ENCODE data around the gene NDUFA11.
"Not testable (repeated sequence)": the region's sequence is repeated elsewhere in the genome, so short reads cannot be mapped to it uniquely, and the experiment has no call there.

The NDUFA11 gene

DNA sequence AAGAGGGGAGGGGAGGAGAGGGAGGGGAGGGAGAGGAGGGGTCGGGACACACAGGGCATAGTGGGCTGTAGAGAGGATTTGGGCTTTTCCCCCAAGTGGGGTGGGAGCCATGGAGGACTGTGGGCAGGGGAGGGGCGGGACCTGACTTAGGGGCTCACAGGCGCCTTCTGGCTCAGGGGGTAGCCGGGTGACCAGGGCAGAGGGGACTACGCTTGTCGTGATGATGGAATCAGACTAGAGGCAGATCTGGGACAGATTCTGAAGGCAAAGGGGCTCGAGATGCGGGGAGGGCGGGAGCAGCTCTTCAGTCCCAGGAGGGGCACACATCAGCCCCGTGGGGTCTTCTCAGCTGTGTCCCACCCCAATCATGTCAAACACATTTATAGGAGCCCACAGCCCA lies 13.5 kb downstream of the NDUFA11 start:
- no peaks in the 10 kb centered on the region for H3K9me3 Mint-ChIP-seq
- no peak overlapping the region for H3K4me3 Mint-ChIP-seq
- H3K27ac Mint-ChIP-seq: no peak overlapping the region
- peaks cover 5% of the 10 kb centered on the region for H3K27me3 Mint-ChIP-seq
- no peaks in the 10 kb centered on the region for H3K36me3 Mint-ChIP-seq
- H3K4me1 Mint-ChIP-seq: no peaks in the 10 kb centered on the region

DNA sequence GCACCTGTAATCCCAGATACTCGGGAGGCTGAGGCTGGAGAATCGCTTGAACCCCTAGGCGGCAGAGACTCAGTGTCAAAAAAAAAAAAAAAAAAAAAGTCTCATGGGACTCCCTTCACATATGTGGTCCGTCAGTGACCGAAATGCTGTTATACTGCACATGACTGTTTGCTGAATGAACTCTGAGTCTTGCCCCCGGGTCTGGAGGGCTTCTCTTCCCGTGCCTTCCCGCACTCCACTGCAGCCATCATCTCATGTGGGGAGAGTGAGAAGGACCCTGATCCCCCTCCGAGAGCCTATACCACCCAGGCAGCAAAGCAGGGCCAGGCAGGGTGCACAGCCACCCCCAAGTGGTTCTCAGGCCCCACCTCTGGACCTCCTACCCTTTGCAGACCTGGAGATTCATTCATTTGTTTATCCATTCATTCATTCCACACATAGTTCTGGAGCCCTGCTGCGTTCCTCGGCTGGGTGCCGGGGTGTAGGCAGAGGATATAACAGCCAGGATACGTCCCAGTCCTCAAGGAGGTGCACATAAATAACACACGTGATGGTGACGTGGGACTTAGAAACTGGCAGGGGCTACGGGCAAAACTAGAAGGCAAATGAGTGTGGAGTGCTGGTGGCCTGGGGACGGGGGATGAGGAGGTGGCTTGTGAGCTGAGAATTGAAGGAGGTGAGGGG lies 14.2 kb downstream of the NDUFA11 start:
- Mint-ChIP-seq H3K4me1 (no peaks in the 10 kb centered on the region), H3K36me3 (no peaks in the 10 kb centered on the region), H3K9me3 (no peaks in the 10 kb centered on the region), H3K4me3 (no peak overlapping the region), H3K27me3 (peaks cover 5% of the 10 kb centered on the region), H3K27ac (no peak overlapping the region)

DNA sequence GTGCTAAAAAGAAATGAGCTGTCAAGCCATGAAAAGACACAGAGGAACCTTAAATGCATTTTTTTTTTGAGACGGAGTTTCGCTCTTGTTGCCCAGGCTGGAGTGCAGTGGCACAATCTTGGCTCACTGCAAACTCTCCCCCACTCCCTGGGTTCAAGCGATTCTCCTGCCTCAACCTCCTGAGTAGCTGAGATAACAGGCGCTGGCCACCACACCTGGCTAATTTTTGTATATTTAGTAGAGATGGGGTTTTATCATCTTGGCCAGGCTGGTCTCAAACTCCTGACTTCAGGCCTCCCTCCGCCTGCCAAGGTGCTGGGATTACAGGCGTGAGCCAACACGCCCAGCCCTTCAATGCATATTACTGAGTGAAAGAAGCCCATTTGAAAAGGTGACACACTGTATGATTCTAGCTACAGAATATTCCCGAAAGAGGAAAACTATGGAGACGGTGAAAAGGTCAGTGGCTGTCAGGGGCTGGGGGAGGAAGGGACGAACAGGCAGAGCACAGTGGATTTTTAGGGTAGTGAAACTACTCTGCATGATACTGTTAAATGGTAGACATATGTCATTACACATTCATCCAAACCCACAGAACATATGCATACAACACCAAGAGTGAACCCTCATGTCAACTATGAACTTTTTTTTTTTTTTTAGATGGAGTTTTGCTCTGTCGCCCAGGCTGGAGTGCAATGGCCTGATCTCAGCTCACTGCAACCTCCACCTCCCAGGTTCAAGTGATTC lies 19.4 kb downstream of the NDUFA11 start:
- not testable (repeated sequence) for H3K4me1 Mint-ChIP-seq, H3K36me3 Mint-ChIP-seq, H3K27ac Mint-ChIP-seq, H3K9me3 Mint-ChIP-seq, H3K4me3 Mint-ChIP-seq
- H3K27me3 Mint-ChIP-seq: peaks cover 12% of the 10 kb centered on the region

DNA sequence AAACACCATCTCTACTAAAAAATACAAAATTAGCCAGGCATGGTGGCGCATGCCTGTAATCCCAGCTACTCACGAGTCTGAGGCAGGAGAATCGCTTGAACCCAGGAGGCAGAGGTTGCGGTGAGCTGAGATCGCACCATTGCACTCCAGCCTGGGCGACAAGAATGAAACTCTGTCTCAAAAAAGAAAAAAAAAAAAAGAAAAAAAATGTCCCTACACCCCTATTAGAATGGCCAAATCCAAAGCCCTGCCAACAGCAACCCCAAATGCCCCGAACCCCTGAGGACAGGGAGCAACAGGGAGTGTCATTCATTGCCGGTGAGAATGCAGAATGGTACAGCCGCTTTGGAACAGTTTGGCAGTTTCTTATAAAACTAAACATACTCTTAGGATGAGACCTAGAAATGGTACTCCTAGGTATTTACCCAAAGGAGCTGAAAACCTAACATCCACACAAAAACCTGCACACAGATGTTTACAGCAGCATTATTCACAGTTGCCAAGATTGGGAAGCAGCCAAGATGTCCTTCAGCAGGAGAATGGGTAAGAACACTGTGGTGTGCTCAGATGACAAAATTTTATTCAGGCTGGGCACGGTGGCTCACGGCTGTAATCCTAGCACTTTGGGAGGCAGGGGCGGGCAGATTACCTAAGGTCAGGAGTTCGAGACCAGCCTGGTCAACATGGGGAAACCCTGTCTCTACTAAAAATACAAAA lies 20.3 kb downstream of the NDUFA11 start:
- not testable (repeated sequence) for H3K27me3 Mint-ChIP-seq, H3K9me3 Mint-ChIP-seq

DNA sequence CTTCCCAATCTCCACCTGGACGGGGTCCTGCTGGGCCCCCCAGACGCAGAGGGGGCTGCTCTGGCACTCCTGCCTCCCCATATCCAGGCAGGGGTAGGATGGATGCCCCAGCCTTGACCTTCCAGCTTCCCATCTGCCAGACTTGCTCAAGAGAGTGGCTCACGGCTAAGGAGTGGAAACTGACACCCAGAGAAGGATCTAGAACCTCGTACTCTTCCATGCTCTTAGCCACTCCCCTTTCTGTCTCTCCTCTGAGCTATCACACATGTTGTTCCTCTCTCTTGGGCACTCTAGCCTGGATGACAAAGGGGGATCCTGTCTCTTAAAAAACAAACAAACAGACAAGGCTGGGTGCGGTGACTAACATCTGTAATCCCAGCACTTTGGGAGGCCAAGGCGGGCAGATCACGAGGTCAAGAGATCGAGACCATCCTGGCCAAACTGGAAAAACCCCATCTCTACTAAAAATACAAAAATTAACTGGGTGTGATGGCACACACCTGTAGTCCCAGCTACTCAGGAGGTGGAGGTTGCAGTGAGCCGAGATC lies 21.1 kb downstream of the NDUFA11 start:
- no peak overlapping the region for H3K27ac Mint-ChIP-seq
- H3K36me3 Mint-ChIP-seq: no peaks in the 10 kb centered on the region
- H3K9me3 Mint-ChIP-seq: no peaks in the 10 kb centered on the region
- peaks cover 8% of the 10 kb centered on the region for H3K27me3 Mint-ChIP-seq
- H3K4me3 Mint-ChIP-seq: no peak overlapping the region
- H3K4me1 Mint-ChIP-seq: no peaks in the 10 kb centered on the region

More for the DNA sequence above, 20.3 kb downstream of the NDUFA11 start:
- not testable (repeated sequence) for H3K36me3 Mint-ChIP-seq, H3K4me1 Mint-ChIP-seq, H3K27ac Mint-ChIP-seq, H3K4me3 Mint-ChIP-seq

DNA sequence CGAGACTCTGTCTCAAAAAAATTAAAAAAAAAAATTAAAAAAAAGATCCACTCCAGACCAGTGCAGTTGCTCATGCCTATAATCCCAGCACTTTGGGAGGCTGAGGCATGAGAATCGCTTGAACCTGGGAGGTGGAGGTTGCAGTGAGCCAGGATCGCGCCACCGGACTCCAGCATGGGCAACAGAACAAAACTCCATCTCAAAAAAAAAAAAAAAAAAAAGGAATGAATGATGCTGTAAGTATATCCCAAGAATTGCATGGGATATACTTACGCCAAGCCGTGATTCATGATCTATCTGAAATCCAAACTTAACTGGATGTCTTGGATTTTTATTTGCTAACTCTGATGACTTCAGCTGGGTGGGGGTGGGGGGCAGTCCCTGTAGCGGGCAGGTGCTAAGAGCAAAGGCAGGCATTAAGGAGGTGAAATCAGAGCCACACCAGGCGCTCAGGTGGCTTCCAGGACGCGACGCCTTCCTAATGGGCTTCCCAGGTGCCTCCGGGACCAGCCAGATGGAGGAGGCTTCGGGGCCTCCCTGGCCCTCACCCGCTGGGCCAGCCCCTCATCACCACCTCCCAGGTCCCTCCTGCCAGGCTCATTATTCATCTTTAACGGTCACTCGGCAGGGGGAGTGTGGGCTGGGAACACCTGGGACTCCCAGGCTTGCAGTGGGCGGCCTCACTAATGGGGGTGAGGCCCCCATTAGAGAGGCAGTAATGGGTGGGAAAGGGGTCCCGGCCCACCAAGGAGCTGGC lies 21.9 kb downstream of the NDUFA11 start:
- no peaks in the 10 kb centered on the region for H3K9me3 Mint-ChIP-seq
- no peaks in the 10 kb centered on the region for H3K4me1 Mint-ChIP-seq
- H3K27ac Mint-ChIP-seq: no peak overlapping the region
- H3K4me3 Mint-ChIP-seq: no peak overlapping the region
- H3K27me3 Mint-ChIP-seq: peaks cover 9% of the 10 kb centered on the region
- H3K36me3 Mint-ChIP-seq: no peaks in the 10 kb centered on the region

DNA sequence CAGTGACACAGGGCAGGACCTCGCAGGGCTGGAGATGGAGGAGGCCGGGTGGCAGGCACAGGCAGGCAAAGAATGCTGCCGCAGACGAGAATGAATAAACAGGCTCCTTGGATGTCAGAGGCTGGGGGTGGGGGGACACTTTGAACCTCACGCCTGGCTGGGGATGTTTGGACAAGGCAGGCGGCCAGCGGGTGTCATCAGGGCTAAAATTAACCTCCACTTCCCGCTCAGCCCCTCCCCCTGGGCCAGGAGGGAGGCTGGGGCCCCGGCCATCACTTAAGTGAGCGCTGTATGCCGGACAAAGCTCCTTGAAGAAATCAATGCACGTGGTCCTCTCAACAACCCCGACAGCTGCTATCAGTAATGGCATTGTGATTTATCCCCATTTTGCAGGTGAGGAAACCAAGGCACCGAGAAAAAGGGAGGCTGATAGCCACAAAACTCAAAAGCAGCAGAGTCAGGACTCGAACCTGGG lies 22.9 kb downstream of the NDUFA11 start:
- Mint-ChIP-seq H3K27me3 (peaks cover 10% of the 10 kb centered on the region), H3K36me3 (no peaks in the 10 kb centered on the region), H3K4me1 (no peaks in the 10 kb centered on the region), H3K4me3 (no peak overlapping the region), H3K9me3 (no peaks in the 10 kb centered on the region), H3K27ac (no peak overlapping the region)

DNA sequence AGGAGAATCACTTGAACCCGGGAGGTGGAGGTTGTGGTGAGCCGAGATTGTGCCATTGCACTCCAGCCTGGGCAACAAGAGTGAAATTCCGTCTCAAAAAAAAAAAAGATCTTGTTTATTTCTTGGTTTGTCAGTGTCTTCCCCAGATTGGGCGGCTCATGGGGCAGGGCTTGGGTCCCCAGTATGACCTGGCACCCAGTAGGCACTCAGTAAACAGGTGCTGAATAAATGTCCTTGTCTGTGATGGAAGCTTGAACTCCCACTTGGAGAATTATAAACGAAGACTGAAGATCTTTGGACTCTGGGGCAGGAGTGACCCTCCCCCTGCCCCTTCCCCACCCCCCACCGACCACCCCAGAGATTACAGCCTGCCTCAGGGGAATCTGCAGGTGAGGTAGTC lies 23.4 kb downstream of the NDUFA11 start:
- Mint-ChIP-seq H3K4me3 (no peak overlapping the region), H3K36me3 (no peaks in the 10 kb centered on the region), H3K27ac (no peak overlapping the region), H3K9me3 (no peaks in the 10 kb centered on the region), H3K4me1 (no peaks in the 10 kb centered on the region), H3K27me3 (peaks cover 10% of the 10 kb centered on the region)

DNA sequence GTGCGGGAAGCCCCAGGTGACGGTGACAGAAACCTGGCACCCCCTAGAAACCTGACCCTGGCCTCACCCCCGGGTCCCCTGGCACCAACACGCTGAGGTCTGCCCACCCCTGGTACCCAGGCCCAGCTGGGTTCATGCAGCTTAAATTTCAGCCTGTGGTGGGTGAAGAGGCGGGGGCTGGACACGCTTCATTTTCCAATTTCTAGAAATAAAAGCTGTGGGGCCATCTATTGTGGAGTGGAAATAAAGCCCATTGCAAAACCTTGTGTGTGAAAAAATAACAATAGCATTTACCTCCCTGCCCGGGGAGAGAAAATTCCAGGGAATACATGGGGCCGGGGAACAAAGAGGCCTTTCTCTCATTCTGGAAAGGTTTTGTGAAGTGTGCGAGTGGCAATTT lies 25.7 kb downstream of the NDUFA11 start:
- Mint-ChIP-seq H3K4me3 (no peak overlapping the region), H3K36me3 (no peaks in the 10 kb centered on the region), H3K27me3 (peaks cover 7% of the 10 kb centered on the region), H3K9me3 (no peaks in the 10 kb centered on the region), H3K27ac (no peak overlapping the region), H3K4me1 (no peaks in the 10 kb centered on the region)

DNA sequence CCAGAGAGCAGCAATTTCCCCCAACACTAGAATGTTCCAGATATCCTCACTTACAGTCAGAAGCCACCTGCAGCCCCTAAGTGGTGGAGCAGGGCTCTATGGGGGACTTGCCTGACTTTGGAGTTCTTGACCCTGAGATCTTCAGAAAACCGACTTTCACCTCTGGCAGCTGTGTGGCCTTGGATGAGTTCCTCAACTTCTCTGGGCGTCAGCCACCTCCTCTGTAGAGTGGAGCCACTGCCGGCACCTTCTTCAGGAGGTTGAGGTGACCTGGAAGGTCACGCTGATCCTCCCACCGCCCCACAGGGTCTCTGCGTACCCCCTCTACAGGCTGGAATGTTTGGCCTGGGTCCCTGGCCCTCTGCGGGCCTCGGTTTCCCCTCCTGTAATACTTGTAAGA lies 26.2 kb downstream of the NDUFA11 start:
- H3K4me3 Mint-ChIP-seq: no peak overlapping the region
- H3K36me3 Mint-ChIP-seq: no peaks in the 10 kb centered on the region
- no peaks in the 10 kb centered on the region for H3K9me3 Mint-ChIP-seq
- no peaks in the 10 kb centered on the region for H3K4me1 Mint-ChIP-seq
- H3K27me3 Mint-ChIP-seq: peaks cover 7% of the 10 kb centered on the region
- no peak overlapping the region for H3K27ac Mint-ChIP-seq

DNA sequence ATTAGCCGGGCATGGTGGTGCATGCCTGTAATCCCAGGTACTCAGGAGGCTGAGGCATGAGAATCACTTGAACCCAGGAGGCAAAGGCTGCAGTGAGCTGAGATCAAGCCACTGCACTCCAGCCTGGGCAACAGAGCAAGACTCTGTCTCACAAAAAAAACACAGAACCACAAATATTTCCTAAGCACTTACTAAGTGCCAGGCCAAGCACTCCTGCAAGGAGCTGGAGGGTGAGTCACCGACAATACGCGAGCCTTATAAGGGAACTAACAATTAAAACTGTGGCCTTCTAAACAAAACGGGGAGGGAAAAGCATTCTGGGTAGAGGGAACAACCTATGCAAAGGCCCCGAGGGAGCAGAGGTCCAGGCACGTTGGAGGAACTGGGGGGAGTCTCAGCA lies 29.1 kb downstream of the NDUFA11 start:
- H3K9me3 Mint-ChIP-seq, H3K27me3 Mint-ChIP-seq, H3K36me3 Mint-ChIP-seq, H3K4me3 Mint-ChIP-seq, H3K27ac Mint-ChIP-seq, H3K4me1 Mint-ChIP-seq: not testable (repeated sequence)

DNA sequence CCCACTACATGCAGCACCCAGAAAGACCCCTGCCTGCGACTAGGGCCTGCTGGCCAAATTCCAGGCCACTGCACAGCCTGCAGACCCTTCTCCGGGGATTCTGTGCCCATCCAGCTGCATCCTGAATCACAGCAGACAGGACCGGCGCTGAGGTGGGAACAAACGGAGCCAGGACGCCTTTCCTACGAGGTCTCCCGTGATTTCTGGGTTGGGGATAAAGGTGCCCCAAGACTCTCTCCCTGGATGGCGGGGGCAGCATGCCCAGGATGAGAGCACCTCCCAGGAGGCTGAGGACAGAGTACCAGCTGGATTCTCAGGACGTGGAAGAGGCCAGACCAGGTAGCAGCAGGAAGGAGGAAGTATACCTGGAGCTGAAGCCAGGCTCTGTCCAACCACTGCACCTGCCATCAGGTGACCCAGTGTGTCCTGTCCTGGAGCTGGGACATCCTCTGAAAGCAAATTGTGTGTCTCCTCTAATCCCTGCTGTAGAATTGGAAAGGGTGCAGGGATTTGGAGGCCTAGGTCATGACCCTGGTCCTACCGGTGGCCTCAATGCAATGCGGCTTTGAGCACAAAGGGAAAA lies 29.9 kb downstream of the NDUFA11 start:
- peaks cover 4% of the 10 kb centered on the region for H3K27me3 Mint-ChIP-seq
- H3K4me1 Mint-ChIP-seq: no peaks in the 10 kb centered on the region
- H3K27ac Mint-ChIP-seq: no peak overlapping the region
- H3K4me3 Mint-ChIP-seq: no peak overlapping the region
- no peaks in the 10 kb centered on the region for H3K9me3 Mint-ChIP-seq
- H3K36me3 Mint-ChIP-seq: no peaks in the 10 kb centered on the region

DNA sequence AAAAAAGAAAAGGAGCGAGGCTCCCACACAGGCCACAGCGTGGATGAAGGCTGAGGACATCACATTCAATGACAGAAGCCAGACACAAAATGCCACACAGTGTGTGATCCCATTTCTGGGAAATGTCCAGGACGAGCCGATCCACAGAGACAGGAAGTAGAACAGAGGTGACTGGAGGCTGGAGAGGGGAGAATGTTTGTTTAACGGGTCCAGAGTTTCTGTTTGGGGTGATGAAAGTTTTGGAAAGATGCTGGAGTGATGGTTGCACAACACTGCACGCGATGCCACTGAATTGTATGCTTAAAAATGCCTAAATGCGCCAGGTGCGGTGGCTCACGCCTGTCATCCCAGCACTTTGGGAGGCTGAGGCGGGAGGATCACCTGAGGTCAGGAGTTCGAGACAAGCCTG lies 32.6 kb downstream of the NDUFA11 start:
- Mint-ChIP-seq H3K27me3 (no peaks in the 10 kb centered on the region), H3K4me3 (no peak overlapping the region), H3K36me3 (no peaks in the 10 kb centered on the region), H3K9me3 (no peaks in the 10 kb centered on the region), H3K4me1 (no peaks in the 10 kb centered on the region), H3K27ac (no peak overlapping the region)

DNA sequence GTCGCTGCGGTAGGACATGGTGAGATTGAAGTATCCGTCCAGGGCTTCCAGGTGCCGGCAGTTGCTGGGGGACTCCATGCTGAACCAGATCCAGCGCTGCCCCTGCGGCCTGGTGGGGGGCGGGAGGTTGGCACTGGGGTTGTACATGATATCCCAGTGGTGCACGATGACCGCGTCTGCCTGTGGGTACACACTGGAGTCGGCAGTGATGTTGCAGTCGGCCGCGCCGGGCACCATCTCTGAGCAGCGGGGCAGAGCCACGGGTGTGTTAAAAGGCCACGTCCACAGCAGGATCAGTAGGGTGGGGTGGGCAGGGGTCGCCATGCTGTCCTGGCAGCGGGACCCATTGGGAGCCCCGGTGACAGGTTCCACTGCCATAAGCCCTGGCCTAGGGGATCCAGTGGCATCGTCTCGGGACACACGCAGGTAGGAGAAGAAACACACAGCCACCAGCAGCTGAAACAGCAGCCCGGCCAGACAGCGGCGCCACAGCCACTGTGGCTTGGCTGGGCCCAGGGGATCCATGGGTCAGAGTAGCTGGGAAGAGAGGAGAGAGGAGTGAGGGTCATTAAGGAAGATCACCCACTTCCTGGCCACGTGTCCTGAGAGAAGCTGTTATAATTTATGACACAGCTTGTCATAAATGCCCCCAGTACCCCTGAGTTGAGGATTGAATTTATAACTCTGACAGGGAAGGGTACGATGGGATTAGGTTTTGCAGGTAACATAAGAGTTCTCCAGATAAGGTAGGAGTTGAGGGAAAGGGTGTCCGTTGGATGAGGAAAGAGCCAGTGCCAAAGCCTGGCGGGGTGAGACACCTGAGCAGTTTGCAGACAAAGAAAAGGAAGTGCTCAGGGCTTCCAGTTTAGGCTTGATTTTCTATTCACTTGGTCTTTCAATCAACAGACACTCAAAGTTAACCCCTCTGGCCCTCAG lies 36.1 kb downstream of the NDUFA11 start:
- H3K9me3 Mint-ChIP-seq: no peaks in the 10 kb centered on the region
- no peaks in the 10 kb centered on the region for H3K27me3 Mint-ChIP-seq
- no peak overlapping the region for H3K4me3 Mint-ChIP-seq

More for the DNA sequence above, 36.1 kb downstream of the NDUFA11 start:
- no peak overlapping the region for H3K27ac Mint-ChIP-seq
- H3K36me3 Mint-ChIP-seq: no peaks in the 10 kb centered on the region
- H3K4me1 Mint-ChIP-seq: no peaks in the 10 kb centered on the region

Measured in activated naive CD4-positive, alpha-beta T cell treated with anti-CD3 and anti-CD28 coated beads, Interleukin-2, amount 50 U/mL, for 24 hours (primary cell).